Hypothalamus (tissue), 51 donors: ENCODE data around the gene RABL6.
A peak's percentile ranks its signal among the peaks of the same experiment; 100 is the strongest.
"Not testable (repeated sequence)": the region's sequence is repeated elsewhere in the genome, so short reads cannot be mapped to it uniquely, and the experiment has no call there.

Experiments
- DNase-seq, 51 donors: peaks; one replicate each; lab custom pipeline; 2025; lab: John Stamatoyannopoulos, UW

Gene RABL6, protein sequence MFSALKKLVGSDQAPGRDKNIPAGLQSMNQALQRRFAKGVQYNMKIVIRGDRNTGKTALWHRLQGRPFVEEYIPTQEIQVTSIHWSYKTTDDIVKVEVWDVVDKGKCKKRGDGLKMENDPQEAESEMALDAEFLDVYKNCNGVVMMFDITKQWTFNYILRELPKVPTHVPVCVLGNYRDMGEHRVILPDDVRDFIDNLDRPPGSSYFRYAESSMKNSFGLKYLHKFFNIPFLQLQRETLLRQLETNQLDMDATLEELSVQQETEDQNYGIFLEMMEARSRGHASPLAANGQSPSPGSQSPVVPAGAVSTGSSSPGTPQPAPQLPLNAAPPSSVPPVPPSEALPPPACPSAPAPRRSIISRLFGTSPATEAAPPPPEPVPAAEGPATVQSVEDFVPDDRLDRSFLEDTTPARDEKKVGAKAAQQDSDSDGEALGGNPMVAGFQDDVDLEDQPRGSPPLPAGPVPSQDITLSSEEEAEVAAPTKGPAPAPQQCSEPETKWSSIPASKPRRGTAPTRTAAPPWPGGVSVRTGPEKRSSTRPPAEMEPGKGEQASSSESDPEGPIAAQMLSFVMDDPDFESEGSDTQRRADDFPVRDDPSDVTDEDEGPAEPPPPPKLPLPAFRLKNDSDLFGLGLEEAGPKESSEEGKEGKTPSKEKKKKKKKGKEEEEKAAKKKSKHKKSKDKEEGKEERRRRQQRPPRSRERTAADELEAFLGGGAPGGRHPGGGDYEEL

DNA sequence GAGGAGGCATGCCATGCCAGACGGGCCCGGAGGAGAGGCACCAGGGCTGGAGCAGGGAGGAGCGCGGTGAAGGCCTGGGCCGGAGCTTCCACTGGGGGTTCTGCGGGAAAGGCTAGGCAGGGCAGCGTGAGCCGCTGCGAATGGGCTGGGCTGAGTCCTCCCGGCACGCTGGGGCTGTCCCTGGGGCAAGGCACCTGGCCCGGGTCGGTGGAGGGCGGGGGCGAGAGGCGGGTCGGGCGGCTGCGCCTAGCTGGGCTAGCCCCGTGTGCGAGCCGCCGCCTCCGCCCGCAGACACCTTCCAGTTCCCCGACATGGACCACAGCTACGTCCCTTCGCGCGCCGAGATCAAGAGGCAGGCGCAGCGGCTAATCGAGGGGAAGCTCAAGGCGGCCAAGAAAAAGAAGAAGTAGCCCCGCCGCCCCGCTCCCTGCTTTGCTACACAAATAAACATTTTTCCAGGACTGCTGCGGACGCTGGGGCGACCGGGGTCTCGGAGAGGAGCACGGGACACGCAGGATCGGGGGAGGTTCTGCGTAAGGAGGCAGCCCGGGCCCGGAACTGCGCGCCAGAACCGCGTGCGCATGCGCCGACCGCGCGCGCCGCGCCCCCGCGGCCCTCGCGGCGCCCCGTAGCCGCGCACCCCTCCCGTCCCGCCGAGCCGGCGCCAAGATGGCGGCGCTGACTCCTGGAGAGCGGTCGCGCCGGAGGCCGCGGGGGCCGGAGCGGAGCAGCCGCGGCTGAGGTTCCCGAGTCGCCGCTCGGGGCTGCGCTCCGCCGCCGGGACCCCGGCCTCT lies at the start of gene RABL6:
Gene RABL6 (plus strand): TSS at position 668 of the 794 bp plus-strand sequence. CDS start 249 bp downstream, outside the sequence.
- DNase-seq, result peak in 47 of 51 donors; percentile 17 to 81 (median 59)

DNA sequence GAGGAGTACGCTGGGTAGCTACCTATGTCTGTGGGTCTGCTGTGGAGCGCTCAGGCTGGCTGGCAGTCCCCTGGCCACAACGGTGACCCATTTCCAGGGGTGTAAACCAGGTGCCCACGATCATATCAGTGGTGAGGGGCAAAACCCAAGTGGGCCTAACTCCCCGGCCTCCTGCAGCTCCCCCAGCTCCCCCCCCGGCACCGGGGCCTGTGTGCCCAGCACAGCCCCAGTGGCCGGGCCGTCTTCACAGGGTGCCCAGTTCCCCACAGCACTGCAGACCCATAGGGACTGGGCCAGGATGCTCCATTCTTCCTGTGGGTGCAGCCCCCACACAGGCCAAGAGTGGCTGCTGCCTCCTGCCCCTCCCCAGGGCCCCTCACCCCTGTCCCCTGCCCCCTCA lies 48.7 kb upstream of the RABL6 start:
- no peak for DNase-seq

DNA sequence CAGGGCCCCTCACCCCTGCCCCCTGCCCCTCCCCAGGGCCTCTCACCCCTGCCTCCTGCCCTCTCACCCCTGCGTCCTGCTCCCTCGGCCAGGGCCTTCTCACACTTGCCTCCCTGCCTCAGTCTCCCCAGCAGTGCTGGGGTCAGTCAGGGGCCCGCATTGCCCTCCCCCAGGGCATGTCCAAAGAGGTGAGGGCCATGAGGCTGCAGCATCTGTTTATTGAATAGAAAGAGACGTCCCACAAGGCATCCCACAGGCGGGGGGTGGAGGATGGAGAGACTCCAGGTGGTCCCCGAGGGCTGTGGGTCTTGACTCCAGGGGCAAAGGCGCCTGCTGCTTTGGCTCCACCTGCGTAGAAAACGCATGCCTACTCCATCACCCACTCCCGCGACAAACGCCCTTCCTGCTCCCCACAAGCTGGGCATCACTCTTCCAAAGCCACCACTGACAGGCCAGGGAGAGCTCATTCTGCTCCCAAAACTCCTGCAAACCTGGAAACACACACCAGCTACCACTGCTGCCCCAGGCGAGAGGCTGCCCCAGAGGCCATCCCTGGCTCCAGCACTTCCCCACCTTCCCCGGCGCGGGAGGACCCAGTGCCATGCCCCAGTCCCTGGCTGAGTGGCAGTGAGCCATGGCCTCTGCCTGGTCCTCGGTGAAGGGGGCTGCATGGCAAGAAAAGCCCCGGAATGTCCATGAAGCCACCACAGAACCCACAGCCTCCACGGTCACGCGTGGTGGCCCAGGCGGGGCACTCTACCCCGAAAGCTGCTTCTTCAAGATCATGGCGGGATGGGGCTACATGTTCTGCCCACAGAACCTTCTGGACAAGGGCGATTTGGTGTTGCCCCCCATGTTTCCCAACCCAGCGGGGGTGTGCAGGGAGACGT lies 48.1 kb upstream of the RABL6 start:
- DNase-seq, result no peak

DNA sequence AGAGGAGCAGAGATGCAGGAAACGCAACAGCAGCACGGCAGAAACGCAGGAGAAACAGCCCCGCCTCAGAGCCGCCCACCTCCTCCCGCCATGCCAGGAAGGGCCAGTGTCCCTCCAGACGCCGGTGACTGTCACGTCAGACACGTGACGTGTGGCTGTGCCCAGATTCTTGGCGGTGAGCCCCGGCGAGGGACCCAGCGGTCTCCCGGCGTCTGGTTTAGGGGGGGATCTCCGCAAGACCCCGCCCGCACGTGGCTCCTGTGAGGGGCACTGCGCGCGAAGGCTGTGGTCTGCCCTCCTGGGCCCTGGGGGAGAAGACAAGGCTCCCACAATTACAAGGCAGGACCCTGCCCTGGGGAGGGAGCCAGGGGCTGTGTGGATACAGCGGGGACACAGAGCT lies 47.3 kb upstream of the RABL6 start:
- no peak for DNase-seq

DNA sequence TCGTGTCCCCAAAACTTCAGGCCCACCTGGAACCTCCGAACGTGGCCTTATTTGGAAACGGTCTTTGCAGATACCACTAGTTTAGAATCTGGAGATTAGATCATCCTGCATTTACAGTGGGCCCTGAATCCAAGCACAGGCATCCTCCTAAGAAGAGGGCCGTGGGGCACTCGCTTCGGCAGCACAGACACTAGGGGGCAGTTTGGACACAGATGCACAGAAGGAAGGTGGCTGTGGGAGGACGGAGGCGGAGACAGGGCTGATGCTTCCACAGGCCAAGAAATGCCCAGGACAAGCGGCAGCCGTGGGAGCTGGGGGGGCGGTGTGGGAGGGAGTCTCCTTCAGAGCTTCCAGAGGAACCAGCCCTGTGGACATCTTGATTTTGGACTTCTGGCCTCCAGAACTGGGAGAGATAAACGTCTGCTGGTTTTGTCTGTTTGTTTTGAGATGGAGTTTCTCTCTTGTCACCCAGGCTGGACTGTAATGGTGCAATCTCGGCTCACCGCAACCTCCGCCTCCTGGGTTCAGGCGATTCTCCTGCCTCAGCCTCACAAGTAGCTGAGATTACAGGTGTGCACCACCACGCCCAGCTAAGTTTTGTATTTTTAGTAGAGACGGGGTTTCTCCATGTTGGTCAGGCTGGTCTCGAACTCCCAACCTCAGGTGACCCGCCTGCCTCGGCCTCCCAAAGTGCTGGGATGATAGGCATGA lies 46.8 kb upstream of the RABL6 start:
- DNase-seq, result peak in 22 of 51 donors; percentile 8 to 66 (median 34)

DNA sequence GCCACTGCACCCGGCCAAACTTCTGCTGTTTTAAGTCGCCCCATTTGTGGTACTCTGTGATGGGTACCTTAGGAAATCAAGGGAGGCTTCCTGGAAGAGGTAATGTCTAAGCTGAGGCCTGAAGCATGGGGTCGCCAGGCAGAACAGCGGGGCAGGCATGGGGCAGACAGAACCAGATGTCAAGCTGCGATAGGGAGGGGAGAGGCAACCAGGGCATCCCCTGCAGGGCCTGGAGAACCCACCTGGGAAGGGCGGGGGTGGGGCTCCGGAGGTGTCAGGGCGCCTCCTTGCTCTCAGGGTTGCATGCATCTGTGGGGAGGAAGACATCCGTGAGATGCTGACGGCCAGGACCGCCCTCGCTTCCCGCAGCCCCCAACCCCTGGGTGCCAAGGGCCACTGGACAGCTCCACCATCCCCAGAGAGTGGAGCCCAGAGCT lies 46.2 kb upstream of the RABL6 start:
- no peak for DNase-seq

DNA sequence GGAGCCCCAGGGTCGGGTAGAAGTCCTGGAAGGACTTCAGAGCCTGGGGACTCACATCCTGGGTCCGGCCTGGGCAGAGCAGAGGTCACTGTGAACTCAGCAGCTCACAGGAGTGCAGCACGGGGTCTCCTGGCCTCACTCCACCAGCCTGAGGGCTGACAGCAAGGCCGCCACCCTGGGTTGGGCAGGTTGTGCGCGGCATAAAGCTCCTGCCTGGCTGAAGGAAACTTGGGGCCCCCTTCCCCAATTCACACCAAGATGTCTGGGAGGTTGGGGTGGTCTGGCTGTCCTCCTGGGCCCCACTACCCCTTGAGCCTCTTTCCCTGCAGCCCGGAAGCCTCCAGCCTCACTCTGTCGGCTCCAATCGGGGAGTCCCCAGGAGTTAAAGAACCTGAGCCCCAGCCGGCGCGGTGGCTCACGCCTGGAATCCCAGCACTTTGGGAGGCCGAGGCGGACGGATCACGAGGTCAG lies 45.5 kb upstream of the RABL6 start:
- no peak for DNase-seq

DNA sequence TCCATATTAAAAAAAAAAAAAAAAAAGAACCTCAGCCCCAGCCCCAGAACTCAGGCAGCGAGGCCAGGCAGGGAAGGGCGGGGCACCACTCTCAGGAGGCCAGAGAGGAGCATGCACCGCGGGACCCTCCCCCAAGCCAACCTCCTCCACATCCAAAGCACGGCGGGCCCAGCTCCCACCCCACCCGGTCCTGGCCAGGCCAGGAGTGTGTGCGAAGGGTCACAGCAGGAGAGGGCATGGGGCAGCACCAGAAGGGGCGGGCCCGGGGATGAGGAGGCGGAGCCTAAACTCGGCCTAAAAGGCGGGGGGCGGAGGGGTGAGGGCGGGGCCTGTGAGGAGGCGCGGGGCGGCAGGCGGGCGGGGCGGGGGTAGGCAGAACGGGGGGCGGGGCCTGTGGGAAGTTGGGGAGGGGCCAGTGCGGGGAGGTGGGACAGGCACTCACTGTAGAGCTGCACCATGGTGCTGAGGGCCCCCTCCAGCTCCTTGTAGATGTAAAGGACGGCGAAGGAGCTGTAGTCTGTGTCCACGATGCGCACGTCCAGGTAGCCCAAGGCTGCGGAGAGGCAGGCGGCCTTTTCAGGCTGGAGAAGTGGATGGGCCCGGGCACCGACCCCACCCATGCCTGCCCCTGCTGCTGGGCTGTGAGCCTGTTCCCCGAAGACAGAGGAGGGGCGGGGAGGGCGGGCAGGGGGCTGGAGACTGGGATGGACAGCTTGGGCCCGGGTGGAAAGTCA lies 44.7 kb upstream of the RABL6 start:
- no peak for DNase-seq

DNA sequence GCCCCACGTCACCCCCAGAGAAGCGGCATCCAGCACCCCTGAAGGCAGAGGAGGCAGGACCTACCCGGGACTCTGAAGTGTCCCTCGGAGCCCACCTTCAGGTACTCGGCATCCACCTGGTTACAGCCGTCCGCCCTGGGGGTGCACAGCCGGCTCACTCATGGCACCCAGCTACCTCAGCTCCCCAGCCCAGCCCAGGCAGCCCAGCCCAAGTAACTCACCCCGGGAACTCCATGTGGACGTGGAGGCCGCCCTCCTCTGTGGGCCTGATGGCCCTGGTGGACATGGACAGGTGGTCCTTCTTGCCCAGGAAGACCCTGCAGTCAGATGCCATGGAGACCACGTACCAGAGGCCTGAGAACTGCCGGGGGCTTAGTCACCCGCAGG lies 44.1 kb upstream of the RABL6 start:
- DNase-seq, result no peak

DNA sequence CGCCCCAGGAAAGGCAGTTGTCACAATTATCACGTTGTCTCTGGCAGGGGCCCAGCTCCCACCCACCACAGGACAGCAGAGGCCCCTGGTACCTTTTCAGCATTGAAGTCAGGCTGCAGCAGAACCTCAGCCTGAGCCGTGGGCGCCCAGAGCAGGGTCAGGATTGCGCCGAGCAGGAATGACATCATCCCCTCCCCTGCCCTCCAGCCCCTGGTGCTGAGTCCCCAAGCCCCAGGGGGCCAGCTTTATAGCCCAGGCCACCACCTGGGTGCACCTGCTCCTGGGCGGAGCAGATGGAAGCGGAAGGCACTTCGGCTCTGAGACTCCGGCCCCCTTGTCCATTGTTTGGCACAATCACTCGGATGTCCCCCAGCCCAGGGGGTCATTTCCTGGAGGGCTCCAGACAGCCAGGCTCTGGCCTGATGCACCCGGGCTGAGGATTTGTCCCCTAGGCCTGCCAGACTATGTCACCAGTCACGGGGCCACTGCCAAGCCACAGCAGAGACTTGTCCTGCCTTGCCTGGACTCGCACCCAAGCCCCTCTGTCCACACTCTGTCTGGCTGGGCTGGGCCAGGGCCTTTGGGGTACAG lies 43.4 kb upstream of the RABL6 start, which contains the start of gene LCN15:
Gene LCN15 (minus strand): TSS at position 218 of the 591 bp plus-strand sequence. CDS start 30 bp downstream, at position 188.
- no peak for DNase-seq

DNA sequence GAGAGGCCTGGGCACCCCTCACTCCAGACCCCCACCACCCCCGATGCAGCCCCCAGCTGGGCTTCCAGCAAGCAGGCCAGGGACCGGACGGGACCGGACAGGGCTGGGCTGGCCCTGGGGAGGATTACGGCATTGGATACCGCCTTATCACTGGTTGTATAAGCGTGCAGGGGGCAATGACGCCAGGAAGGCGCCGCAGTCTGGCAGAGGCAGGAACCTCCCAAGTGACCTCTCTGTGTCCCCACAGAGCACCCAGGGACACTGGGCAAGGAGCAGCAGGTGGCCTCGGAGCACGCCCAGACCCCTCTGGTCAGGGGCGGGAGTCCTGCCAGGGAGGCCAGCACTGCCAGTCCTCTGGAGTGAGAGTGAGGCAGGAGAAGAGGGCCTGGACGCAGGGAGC lies 42.7 kb upstream of the RABL6 start:
- DNase-seq, result no peak

DNA sequence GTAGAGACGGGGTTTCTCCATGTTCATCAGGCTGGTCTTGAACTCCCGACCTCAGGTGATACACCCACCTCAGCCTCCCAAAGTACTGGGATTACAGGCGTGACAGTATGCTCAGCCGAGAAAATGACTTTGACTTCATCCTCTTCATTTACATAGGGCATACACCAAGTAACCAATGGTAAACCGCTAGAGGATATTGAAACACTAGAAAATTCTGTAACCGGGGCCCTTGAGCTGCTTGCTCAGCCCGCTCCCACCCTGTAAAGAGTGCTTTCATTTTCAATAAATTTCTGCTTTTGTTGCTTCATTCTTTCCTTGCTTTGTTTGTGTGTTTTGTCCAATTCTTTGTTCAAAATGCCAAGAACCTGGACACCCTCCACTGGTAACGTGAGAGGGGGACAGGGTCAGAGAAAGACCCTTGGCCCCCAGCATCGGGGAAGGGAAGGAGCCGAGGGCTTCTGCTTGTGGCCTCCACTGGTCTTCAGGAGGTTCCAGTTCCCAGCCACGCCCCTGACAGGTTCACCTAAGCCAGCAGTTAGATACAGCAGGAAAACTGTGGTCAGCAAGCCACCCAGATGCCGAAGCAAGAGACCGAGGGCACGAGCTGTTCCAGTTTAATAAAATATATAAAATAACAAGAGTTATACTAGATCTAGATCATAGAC lies 41.9 kb upstream of the RABL6 start:
- DNase-seq, result not testable (repeated sequence)

DNA sequence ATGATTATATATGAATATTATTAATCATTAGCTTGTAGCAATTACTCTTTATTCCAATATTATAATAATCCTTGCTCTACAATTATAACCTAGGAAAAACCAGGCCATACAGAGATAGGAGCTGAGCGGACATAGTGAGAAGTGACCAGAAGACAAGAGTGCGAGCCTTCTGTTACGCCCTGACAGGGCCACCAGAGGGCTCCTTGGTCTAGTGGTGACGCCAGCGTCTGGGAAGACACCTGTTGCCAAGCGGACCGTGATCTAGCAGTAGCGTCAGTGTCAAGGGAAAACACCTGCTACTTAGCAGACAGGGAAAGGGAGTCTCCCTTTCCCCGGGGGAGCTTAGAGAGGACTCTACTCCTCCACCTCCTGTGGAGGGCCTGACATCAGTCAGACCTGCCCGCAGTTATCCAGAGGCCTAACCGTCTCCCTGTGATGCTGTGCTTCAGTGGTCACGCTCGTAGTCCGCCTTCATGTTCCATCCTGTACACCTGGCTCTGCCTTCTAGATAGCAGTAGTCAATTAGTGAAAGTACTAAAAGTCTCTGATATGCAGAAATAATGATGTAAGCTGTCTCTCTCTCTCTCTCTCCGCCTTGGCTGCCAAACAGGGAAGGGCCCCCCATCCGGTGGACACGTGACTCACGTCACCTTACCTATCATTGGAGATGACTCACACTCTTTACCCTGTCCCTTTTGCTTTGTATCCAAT lies 41.2 kb upstream of the RABL6 start:
- DNase-seq, result peak in 25 of 51 donors; percentile 11 to 83 (median 45)

DNA sequence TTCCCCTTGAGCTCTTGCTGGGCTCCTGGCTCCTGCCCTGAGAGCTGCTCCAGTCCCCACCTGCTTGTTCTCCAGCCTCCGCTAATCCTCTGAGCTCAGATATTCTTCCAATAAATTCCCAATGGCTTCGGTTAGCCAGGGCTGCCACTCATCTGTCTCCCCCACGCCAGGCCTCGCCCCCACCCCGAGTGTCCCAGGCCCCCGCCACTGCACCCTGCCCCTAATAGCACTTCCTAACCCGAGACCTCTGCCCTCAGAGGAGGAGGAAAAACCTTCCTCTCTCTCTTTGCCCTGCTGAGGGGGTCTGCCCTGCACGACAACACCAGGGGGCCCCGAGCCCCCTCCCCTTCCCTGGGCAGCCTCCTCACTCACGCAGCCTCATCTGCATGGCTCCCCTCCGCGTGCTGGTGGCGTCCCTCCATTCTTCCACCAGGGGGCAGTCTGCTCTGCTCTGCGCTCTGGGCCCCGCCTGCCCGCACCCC lies 38.0 kb upstream of the RABL6 start:
- peak in 10 of 51 donors; percentile 6 to 56 (median 20) for DNase-seq

DNA sequence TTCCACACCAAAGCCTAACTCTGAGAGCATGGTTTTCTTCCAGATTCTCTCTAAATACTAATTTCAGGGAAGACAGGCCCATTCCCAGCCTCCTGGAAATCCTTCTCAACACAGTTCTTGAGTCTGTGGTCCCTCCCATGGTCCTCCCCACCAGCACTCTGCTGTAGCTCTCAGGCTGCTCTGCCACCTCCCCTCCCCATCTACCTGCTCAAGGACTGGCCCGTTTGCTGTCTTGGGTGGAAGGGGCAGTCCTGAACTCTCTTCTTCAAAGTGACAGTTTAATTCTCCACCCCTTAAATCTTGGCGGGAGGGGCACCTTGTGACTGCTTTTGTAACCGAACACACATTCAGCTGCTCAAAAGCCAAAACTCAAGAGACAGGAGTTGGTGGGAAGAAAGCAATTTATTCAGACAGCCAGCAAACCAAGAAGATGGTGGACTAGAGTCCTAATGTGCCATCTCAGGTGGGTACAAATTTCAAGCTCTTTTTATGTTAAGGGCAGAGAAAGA lies 35.8 kb upstream of the RABL6 start:
- DNase-seq, result no peak

DNA sequence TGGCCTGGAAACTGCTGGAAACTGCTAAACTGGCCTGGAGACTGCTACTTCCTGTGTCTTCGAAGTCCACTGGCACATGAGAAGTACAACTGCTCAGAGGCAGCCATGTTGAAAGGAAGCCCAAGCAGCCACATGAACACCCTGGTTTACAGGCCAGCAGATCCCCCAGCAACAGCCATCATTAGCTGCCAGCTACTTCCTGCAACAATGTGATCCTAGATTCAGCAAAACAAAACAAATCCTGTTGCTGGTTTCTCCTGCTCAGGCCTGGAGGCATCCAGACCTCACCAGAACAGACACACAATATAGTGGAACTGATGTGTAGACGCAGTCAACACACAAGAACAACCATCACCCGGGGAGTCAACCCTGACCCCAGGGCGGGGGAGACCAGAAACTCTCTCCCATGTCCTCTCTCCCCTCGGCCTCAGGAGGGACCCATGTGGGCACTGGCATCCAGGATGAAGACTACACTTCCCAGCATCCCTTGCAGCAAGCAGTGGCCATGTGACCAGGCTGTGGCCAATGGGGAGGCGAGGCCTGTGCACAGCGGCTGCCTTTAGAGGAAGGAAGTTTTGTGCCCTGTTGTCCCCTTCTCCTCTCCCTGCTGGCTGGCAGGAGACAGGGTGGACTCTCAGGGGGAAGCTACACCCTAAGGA lies 34.2 kb upstream of the RABL6 start:
- DNase-seq, result peak in 3 of 51 donors; percentile 2 to 39 (median 9)
